HG03097 (cell line): ENCODE data around the gene COL23A1.

Experiments used
- ATAC-seq: cut with Tn5 transposase; IDR thresholded peaks from one replicate; pipeline ENCODE4 v1.9.1; 2021; ENCODE audit not compliant: unreplicated experiment, low FRiP score

Gene COL23A1

DNA sequence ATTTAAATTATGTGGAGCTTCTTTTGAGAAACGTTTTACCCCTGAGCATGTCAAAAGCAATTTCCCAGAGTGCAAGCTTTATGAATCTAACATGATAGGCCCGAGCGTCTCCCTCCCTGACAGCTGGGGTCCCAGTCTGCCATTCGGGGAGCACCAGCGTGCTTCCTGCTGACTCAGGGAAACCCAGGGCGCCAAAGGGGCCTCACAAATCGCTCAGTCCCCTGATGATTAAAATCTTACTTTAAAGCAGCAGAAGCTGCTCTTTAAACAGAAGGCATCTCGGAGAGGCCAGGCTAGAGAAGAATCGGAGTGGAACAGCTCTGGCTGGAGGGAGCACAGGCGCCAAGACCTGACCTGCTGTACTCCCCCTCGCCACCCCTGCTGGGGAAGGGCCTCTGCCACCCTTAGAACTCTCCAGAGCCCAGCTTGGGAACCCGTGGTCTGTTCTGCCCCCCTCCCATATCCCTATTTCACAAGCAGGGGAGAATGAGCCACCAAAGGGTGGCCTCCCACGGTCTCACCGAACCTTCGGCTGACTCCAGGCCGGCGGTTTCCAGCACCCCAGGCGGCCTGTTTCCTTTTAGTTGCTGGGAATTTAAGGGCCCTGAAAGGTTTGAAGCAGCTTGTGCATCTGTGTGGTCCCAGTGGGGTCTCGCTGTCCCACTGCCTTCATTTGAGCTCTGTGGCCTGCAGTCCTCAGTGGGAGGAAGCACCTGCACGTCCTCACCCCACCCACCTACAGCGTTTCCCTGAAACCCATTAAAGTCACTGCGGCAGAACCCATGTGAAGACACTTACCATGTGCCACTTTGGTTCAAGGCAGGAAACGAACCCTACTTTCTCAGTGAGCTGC, 147.6 kb downstream of the COL23A1 start:
- ATAC-seq = no peak

DNA sequence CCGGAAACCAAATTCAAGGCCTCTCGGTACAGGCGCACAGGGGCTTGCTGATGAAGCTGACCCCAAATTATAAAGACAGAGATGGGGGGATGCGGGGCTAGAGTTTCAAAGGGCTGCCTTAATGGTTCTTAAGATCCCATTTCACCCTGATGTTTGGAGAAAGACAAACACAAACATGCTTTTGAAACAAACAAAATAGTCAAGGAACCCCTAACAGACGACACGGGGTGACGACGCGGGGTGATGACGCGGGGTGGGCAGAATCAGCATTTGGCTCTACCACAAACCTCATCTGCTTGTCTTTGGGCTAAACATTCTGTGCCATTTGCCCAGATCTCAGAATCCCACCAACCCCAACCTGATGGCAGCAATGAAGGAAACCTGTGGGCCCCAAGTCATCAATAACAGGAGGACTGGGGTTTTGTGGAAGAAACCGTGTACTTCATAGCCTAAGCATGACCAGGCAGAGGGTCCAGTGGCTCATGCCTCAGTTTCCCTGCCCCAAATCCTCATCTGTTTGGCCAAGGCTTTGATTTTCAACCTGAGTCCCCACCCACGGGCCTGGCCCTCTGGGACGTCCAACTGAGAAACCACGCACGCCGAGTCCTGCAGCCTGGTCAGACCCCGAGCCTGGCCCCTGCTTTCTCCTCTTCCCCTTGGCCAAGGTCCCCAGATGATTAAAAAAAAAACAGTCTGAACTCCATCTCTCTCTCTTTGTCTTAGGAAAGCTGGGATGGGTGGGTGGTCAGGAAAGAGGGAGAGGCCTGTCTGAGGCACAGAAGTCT, 148.5 kb downstream of the COL23A1 start:
- no peak for ATAC-seq

DNA sequence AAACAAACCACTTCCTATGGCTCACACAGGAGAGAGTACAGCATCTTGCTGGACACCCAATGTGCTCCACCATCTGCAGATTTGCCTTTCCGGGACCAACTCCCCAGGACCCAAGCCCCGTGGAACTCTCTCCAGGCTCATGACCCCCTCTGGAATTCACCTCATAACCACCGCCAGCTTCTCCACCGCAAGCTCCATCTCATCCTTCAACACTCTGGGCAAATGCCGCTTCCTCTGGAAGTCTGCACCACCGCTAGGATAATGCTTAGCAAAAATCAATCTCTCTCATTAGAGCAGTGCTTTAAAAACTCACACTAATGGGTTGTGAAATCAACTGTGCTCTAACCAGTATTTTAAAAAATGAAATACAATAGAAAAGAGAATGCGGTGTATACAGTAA, 150.0 kb downstream of the COL23A1 start:
- ATAC-seq = no peak

DNA sequence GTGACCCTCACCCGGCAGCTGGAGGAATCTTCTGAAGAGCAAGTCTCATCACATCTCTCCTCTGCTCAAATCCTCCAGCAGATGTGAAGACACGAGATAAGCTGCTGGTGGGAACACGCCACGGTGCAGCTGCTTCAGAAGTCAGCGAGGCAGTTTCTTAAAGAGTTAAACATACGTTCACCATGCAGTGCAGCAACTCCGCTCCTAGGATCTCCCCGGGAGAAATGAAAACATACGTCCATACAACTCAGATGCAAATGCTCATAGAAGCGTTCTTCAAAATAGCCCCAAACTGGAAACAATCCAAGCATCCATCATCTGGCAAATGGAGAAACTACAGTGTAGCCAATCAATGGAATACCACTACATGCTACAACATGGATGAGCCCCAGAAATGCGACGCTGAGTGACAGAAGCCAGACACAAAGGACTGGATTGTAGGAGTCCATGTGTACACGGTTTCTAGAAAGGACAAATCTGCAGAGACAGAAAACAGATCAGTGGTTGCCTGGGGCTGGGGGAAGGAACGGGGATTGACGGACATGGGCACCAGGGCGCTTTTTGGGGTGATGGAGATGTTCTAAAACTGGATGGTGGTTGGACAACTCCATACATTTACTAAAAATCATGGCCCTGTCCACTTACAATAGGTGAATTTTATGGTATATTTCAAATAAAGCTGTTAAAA, 150.6 kb downstream of the COL23A1 start:
- no peak for ATAC-seq

DNA sequence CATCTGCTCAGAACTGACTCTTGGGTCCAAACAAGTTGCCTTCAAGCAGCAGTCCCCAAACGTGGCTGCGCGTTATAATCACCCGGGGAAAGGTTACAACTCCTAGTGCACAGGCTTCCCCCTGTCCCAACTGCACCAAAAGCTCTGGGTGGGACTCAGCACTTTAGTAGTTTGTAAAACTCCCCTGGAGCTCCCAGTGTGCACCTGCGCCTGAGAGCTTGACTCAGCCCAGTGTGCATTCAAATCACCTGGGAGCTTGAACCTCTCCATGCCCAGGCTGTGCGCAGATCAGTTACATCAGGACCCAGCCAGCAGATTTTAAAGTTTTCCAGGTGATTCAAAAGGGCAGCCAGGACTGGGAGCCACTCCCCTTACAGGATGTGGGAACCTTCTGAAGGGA, 151.4 kb downstream of the COL23A1 start:
- ATAC-seq = no peak

DNA sequence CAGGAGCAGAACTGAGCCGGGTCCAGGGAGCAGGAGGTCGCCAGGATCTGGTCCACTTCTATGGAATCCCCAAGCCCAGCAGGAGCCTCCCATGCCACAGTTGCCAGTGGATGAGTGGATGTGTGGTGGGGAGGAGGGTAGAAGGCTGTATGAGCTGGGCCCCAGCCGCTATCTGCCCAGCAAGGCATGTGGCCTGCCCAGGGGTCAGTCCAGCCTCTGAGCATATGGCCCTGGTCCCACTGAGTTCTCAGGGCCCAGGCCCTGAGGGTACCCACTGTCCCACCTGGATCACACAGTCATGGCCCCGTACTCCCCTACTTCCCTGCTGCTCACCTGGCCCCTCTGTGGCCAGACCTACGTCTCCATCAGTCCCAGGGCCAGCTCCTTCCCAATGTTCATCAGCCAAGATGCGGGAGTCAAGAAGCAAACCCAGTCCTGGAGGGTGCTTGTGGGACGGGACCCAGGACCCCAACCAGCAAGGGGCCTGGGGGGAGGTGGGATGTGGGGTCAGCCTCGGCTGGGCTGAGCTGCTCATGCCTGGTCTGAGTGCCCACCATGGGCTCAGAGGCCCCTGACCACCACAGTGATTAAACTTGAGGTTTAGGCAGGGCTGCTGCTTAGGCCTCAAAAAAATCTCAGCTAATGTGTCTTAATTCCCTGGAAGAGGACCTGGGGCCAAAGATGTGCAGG, 152.7 kb downstream of the COL23A1 start:
- ATAC-seq = no peak

DNA sequence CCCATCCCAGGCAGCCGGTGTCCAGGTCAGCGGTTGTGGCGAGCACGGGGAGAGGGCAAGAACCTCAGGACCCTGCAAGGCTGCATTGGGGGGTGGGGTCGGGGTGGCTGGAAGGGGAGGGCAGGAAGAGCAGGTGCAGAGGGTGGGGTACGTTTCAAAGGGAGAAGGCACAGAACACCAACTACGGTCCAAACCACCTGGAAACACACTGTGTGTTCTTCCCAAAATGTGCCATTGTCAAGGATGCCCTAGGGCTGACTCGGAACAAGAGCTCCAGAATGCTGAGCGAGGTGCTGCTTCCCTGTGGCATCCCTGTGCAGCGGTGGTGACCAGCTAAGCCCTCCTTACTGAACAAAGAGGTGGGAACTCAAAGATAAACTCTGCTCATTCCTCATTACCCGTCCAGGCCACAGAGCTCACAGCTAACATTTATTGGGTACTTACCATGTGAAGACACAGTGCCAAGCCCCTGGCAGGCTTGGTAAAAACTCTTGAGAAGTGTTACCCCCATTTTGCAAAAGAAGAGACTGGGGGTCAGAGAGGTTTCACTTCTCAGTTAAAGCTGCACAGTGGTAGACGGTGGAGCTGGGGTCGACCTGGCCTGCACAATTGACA, 153.8 kb downstream of the COL23A1 start:
- ATAC-seq = no peak

DNA sequence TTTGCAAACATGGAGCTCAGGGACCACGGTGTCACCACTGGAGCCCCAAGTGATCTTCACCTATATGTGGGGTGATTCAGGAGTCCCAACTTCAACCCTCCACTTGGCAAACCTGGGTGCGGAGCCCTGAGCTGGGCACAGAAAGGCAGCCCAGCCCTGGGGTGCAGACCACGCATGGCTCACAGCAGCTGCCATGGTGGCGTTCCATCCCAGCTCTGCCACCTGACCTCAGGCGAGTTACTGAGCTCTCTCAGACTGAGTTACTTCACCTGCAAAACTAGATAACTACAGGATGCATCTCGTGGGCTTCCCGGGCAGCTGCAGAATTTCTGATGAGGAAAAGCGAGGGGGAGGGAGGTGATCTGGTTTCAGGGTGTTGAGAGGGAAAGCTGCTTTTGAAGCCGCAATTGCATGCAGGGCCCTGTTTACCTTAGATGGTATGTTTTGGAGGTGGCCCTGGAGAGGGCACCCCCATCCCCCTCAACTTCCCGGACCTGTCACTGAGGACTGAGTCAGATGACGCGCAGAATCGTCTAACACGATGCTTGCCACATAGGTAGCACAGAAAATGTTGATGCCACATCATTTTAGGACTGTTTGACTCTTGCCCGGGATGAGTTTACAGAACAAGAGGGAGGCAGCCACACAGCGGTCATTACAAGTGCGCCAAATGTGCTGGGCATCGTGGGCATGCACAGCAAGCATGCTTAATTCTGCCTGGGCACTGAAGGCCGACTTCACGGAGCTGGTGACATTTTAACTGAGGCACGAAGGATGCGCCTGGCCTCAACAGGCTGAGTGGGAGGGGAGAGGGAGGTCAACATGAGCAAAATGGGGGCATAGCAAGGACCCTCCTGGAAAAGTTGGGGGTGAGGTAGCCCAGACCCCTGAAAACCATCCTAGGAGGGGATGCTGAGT, 154.6 kb downstream of the COL23A1 start:
- ATAC-seq = no peak

DNA sequence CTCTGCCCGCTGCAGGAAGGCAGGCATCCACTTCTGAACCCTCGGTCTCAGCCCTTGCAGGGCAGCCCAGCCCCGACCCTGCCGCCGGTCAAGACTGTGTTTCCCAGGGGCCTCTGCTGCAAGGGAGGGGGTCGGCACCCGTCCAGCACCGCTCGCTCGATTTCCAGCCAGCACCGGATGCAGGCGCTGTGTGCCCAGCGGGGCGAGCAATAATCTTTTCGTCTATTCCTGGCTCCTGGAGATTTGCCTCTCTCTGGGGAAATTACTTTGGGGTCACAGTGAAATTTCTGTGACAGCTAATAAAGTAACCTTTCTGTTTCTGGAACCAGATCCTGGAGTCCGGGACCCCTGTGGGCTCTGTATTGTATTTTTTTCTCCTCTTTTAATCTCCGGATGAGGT, 155.3 kb downstream of the COL23A1 start:
- no peak for ATAC-seq

DNA sequence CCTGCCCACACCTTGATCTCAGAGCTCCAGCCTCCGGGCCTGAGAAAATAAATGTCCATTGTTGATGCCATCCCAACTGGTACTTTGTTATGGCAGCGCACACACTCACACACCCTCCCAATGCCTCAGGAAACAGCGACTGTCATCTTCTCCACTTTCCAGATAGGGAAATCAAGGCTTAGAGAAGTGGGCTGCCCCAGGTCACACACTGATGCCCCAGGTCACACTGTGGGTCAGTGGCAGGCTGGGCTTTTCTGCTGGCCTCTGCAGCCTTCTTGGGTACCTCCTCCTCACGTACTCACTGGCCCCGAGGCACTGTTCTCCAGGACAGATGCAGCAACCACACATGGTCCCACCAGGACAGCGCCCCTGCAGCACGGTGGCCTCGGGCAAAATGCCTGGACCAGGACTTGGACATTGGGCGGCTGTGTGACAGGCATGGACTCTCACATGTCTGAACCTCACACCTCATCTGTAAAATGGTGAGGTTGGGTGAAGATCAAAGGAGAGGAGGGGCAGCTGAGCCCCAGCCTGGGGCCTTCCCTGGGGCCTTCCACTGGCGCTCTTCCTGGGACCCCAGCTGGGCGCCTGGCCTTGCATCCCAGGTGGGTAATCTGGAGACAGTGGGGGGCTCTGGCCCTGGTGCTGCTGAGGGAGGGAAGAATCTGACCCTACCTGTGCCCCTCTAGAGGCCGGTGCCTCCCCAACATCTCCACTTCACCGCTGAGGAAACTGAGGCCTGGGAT, 156.0 kb downstream of the COL23A1 start:
- ATAC-seq = no peak

DNA sequence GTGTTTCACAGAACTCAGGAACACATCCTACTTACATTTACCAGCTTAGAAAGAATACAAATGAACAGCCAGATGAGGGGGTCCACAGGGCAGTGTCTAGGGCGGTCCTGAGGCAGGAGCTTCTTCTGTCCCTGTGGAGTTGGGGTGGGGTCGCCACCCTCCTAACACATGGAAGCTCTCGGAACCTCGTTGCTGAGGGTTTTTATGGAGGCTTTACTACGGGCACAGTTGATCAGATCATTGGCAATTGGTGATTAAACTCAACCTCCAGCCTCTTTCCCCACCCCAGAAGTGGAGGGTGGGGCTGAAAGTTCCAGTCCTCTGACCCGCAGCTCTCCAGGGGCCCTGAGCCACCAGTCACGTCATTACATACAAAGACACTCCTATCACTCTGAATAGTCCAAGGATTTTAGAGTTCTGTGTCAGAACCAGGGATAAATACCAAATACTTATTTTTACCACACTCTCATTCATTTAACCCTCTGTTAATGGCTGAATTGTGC, 156.9 kb downstream of the COL23A1 start:
- no peak for ATAC-seq

DNA sequence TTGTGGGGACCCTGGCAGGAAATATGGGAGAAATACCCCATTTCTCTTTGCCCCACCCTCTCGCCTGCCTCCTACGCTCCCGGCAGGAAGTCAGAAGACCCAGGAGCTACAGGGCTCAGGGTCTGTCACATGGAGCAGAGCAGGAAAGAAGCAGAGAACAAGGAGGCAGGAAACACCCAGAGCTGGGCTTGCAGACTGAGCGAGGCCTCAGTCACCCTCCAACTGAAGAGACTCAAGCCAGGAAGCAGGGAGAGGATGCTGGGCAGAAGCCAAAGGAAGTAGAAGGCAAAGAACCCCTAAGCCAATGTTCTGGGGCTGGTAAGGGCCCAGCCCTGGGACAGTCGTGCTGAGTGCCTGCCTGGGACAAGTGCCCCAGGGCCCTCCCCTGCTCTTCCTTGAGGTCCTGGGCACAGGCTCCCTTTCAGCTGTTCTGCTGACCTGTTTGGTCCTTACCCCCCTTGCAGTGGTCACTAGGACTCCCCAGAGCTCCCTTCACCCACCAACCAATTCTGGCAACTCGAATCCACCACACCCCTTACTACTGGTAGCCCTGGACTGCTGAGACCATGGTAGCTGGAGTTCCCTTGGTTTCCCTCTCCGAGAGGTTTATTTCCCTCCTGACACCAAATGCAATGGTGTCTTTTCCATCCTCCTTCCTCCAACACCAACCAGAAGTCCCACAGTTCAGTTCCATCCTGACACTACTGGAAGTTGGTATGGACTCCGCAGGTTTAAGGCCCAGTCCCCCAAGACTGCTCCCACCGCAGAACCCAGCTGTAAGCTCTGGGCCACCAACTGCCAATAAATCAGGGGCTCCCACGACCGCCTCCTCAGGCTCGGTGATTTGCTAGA, 157.5 kb downstream of the COL23A1 start:
- ATAC-seq = no peak

DNA sequence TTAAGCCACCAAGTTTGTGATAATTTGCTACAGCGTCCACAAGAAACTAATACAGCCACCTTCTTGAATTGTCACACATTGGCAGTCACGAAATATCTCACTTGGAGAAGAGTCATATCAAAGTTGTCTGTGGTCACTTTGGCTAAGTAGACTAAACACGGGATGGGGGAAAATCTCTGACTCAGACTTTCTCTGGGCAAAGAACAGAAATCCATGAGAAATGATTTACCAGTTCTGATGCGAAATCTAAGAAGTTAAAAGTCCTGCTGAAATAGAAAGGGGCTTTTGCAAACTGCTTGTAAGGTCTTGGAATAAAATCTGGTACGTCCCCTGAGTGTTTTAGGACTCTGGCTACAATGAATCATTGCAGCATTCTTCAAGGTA, 158.4 kb downstream of the COL23A1 start:
- ATAC-seq = no peak

DNA sequence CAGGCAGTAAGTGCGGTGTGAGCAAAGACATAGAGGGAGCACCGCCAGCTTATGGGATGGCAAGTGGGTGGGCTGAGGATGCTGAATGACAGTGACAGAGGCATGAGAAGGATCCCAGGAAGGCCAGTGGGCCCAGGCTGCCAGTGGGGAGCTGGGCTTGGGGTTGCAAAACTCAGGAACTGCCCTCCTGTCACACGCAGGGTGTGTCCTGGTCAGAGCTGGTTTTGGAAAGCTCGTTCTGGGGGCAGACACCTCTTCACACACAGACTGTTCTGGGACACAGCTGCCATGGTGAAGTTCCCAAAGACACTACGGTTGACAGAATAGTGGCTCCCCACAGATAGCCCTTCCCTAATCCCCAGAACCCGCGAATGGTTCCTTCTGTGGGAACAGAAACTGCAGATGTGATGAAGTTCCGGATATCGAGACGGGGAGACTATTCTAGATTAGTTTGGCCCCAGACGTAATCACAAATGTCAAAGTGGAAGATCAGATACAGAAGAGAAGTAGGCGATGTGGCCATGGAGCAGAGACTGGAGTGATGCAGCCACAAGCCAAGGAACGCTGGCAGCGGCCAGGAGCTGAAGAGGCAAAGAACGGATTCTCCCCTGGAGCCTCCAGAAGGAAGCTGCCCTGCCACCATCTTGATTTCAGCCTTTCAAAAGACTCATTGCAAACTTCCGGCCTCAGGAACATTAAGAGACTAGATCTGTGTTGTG, 159.0 kb downstream of the COL23A1 start:
- ATAC-seq = no peak

DNA sequence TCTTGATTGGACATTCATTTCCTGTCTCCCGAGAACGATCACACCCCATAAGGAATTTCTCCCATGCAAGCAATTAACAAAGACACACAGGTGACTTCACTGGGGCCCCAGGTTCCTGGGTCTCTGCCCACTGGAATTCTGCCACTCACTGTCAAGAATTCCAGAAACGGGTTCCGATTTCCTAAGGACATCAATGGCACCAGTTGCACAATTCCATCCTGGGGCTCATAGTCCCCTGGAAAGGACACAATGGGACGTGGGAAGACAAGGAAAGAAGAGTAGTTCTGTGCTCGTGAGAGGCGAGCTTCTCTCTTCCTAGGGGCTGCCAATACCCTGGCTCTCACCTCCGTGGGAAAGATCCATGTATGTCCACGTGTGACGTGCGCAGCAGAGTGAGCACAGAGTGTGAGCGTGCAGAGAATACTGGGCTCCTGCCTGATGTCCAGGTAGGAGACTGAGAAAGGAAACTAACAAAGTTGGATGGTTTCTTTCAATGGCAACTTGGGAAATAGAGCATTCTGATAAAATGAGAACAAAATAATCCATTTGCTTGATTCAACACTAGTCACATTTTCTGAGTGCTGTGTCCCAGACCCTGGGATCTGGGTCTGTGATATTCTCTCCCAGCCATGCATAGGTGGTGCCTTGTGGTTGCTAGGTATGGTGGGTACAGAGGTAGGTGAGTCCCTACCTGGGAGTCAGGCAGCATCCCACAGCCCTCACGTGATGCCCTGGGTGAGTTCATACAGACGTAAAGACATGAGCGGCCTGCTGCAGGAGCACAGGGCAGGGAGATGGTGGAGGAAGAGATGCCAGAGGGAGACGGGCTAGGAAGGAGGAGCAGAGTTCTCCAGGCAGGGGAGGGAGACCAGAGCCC, 159.8 kb downstream of the COL23A1 start:
- no peak for ATAC-seq
